Activated CD4-positive, alpha-beta T cell treated with anti-CD3 and anti-CD28 coated beads for 4 hours (primary cell): ENCODE measurements around the gene PLAAT2.

Source experiments
- DNase-seq, 2 donors: peaks; one replicate each; pipeline ENCODE4 v3.0.0-alpha.2; 2020

PLAAT2 gene

DNA sequence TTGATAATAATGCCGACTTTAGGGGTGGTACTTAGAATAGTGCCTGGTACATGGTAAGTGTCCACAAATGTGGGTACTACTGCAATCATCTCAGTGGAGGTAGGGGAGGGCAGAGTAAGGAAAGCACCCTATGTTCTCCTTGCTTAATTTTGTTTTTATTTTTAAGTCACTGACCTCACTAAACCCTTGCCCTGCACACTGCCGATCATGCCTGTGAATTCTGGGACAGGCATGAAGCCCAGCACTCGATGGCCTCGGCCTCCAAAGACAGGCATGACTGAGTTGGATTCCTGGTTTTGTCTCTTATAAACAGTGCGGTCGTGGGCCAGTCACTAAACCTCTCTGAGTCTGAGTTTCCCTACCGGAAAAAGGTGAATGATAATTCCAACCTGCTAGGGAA lies 50.4 kb downstream of the PLAAT2 start:
- DNase-seq: no peak

DNA sequence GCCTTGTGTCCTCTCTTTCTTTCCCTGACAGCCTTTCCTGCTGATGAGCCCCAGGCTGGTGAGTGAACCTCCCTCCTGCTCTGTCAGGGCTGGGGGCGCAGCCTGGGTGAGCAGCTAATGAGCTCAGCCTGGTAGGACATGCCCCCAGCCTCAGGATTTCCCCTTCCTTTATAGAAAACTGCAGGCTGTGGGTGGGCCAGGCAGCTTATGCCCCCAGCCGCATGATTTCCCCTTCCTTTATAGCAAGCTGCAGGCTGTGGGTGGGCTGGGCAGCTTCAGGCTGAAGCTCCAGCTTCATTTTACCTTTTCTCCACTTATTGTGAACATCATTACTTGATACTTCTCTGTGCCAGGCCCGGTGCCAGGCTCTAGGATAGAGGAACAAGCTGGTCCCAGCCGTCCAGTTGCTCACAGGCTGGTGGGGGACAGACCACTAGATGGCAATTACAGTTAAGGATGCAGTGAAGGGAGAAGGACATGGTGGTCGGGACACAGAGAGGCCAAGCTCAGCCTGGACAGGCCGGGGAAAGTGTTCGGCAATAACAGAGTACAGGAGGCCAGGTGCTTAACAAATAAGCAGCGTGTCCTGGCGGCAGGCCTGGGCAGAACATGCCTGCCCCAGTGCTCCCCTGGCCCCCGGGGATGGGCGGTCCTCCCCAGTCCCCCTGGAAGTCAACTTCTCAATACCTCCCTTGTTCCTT lies 52.0 kb downstream of the PLAAT2 start:
- no peak for DNase-seq

DNA sequence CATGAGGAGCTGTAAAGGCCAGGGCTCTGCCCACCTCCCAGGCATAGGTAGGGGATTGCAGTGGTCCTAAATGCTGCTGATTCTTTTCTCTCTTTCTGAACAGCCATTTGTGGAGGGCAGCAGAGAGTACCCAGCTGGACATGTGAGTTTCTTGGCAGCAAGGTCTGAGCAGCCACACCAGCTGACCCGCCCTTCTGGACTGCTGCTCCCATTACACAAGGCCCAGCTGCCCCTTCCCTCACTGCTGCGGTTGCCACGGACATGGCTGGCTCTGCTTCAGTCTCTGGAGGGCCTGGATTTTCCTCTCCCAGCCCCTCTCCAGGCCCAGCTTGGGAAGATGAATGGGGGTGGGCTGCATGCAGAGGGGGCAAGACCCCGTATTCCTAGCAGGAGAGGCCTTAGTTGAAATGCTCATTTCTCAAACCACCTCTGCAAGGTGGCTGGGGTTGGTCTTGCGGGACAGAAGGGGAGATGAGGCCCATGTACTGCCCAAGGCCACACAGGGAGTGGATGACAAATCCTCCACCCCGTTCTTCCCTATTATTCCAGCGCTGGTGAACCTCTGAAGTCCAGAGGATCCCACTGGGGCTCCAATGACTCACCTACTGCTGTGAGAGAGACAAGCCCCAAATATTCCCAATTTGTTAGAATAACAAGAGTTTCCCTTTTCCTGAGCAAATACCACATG lies 52.7 kb downstream of the PLAAT2 start:
- no peak for DNase-seq

DNA sequence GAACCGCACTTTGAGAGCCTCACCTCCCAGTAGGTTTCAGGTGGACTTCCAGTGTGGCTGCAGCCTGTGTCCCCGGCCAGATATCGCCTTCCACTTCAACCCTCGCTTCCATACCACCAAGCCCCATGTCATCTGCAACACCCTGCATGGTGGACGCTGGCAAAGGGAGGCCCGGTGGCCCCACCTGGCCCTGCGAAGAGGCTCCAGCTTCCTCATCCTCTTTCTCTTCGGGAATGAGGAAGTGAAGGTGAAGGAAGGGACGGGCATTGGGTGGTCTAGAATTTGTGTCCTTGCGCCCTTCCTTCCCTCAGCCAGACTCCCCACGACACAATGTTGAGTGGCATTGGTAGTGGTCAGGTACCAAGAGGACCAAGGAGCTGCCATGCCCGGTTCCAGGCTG lies 54.4 kb downstream of the PLAAT2 start:
- DNase-seq: no peak

DNA sequence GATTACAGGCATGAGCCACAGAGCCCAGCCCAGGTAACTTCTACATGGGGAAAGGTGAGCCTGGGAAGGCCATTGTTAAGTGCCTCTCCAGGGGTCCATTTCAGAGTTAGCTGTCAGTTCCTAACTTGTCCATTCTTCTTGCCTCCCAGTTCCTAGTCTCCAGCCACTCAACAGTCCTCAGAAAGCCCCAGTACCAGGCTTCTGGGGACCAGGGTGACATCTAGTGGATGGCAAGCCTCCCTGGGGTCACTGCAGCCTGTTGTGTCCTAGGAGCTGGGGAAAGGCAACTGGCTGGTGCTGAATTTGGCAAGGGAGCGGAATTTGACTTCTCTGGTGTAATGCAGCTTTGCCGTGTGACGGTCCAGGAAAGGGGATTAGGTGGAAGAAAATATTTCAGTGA lies 55.2 kb downstream of the PLAAT2 start:
- DNase-seq: no peak

DNA sequence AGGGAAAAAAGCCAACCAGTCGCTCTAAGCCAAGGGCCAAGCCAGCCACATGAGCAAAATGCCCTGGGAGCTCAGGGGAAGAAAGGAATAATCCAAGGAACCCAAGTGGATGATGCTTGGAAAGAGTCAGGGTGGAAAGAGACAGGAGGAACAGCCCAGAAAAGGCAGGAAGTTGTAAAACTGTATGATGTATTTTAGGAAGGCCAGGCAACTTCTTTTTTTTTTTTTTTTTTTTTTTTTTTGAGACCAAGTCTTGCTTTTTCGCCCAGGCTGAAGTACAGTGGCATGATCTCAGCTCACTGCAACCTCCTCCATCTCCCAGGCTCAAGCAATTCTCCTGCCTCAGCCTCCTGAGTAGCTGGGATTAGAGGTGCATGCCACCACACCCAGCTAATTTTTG lies 55.7 kb downstream of the PLAAT2 start:
- no peak for DNase-seq

DNA sequence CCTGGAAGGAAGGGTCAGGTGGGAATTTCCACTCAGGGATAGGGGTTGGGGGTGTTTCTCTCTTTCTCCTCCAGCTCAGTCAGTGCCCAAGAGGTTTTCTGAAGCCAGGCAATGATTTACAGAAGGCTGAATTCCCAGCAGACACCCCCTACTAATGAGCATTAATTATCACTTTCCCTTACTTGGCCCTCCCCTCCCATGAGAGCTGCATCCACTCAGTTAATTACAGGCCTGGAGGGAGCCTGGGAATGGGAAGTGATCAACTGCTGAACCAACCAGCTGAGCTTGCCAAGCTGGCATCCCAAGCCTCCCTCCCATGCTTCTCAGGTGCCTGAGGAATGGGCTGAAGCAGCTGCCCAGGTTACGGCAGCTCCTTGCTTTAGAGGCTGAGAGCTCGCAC lies 56.3 kb downstream of the PLAAT2 start:
- DNase-seq: no peak

DNA sequence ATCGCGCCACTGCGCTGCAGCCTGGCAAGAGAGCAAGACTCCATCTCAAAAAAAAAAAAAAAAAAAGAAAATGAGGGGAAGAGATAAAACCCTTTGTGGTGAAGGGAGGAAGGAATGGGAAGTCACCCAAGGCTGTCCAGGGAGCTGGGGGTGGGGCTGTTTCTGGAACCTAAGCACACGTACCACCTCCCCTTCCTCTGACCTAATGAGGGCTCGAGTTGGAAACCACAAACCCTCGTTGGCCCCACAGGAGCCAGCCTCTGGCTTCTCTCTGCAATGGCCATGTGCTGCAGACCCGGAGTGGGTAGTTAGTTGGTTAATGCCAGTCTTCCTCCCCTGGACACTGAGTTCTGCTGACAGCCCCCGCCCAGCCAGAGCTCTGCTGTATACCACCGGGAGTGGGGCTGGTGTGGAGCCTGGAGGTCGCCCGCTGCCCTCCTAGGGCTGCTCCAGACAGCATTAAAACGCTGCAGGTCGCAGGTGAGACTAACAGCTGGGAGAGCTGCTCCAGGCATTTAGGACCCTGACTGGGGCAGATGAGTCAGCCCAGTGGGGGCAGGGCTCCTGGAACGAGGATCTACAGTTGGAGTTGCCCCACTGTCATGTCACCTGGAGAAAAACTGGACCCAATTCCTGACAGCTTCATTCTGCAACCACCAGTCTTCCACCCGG lies 57.2 kb downstream of the PLAAT2 start, which contains the start of gene LGALS12:
Gene LGALS12 (plus strand): TSS at position 228 of the 672 bp plus-strand sequence. CDS start 375 bp downstream, at position 603.
- no peak for DNase-seq

DNA sequence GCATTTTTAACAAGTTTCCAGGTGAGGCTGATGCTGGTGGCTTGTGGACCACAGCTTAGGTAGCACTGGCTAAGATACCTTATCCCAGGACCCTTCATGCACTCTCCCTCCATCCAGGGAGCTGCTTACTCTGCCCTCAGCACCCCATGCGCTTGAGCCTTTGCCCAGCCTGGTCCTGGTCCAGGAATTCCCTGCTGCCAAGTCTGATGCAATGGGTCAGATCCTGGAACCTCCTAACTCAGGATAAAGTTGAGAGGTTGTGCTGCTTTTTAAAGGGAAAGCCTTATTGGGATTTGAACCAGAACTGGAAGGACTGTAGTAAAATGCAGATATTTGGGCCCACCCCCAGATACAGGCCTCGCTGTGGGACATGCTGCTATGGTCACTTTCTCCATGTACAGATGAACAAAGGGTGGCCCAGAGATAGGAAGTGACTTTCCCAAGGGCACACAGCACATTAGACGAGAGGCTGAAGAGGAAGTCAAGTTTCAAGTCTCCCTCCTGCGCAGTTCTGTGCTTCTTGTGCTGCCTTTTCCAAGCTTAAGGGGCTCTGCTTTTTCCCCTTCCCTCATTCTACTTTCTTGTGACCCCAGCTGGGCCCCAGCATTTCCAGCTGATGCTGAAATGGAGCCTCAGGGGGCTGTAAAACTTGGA lies 58.1 kb downstream of the PLAAT2 start:
- DNase-seq: no peak

DNA sequence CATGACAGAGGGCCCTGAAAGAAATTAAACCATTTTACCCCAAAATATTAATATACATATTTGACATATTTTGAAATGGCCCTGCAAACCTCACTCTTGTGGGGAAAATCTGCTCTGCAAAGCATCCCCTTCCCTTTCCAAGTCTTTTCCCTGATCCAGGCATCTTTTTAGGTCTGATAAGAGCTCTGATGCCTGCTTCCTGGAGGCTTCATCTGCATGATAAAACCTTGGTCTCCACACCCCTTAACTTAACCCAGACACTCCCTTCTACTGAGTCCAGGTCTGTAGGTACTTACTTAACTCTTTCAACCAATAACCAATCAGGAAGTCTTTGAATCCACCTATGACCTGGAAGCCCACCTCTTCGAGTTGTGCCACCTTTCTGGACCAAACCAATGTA lies 59.1 kb downstream of the PLAAT2 start:
- DNase-seq: no peak

DNA sequence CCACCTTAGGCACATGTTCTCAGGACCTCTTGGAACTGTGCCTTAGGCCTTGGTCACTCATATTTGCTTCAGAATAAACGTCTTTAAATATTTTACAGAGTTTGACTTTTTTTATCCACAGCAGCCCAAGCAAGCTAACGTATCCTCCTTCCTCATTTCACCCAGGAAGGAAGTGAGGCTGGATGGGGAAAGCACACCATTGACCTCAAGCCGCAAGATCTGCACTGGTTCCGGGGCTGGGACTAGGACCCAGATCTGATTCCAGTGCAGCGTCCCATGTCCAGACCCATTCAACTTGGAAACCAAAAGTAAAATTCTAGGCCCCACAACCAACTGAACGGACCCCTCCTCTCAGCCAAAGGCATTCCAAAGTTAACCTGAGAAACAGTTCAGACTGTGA lies 59.7 kb downstream of the PLAAT2 start:
- no peak for DNase-seq
